NOMO-1 (cell line): ENCODE results near the gene ZSWIM5.
"Not testable (repeated sequence)": the region's sequence is repeated elsewhere in the genome, so short reads cannot be mapped to it uniquely, and the experiment has no call there.

Experiments used
- DNase-seq, 2 experiments: peaks; one replicate each; lab custom pipeline; 2025; ENCODE audit not compliant: unreplicated experiment in 2 of 2; lab: John Stamatoyannopoulos, UW

ZSWIM5 gene

DNA sequence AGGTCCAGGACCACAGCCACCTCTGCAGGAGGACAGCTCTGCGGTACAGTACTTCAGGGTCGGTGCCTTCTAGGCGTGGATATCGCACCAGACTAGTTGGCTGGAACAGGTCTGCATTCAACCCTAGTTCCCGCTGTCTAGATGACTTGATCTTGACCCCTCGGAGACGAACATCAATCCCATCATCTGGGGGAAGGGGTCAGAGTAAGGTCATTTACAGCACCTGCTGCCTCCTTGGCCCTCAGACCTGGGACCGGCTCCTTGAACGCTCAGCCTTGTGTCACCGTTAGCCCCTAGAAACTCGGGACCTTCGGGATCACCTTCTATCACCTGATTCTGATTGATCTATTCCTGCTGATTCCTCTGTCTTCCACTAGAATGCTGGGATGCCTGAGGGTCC, 197.9 kb downstream of the ZSWIM5 start:
- no peak for DNase-seq

DNA sequence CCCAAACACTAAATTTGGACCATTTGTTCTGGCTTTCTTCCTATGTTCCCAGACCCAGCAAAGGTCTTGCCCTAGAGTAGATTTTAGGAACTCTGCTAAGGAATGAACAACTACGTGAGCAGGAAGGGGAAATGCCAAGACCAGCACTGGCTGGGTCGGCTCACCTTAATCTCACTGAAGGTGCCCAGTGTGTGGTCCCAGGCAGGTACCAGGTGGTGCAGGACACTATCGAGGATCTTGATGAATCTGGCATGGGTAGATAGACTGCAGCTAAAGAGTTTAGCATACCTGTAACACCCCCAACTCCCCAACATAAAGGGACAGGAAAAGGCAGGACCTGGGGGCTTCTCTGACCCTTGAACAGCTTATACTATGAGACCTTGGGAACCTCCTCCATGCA, 198.3 kb downstream of the ZSWIM5 start:
- DNase-seq, result no peak

DNA sequence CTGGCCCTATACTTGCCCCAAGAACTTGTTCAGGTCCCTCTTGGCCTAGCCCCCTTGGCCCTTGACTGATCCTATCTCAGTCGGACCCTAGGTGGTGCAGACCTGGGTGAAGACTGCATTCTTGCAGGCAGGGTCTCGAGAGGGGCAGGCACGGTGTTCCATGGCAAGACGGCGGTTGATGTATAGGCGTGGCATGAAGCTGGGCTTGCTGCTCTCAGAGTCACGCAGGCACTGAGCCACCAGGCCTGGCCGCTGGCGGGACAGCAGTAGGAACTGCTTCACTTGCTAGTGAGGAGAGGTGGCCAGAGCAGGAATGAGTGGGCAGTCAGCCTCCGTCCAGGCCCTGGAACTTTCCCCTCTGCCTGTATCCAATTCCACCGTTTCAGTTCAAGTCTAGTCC, 199.1 kb downstream of the ZSWIM5 start:
- DNase-seq, result no peak

DNA sequence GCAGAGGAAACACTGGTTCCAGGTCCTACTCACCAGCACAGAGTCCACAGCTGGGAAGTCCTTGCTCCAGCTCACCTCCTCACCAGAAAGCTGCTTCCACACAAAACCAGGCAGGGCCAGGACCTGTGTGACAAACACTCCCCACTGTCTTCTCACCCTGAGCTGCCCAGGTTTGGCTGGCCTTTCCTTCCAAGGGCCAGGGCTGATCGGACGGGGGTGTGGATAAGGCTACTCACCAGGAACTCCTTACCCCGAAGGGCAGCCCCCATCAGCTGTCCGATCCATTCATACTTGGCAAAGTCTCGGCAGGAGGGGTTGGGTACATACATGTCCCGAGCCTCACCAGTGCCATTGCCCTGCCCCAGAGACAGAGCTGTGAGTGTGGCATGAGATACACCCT, 200.6 kb downstream of the ZSWIM5 start:
- no peak for DNase-seq

DNA sequence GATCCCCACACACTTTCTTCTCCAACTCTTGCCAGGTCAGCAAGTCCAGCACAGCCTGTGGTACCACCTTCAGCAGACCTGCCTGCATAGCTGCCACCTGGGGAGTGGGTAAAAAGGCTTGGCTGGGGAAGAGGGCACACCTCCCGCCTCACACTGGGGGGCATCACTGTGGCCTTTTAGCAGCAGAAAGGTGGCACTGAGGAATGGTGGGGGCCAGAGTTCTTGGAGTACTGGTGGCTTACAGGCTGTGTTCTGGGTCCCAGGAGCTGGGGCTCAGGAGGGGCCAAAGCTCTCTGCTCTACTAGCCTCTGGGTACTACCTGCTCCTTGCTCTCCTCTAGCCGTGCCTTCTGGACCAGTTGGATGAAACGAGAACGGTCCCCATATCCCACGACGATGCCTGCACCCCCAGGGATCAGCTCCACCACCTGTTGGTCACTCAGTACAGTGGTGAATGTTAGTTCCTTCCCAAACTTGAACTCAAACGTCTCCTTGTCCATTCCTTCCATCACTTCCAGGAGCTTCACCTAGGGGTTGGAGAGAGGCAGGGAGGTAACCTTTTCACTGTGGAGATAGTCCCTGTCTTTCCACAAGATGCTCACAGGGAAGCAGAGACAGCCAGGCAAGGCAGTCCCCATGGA, 202.0 kb downstream of the ZSWIM5 start:
- no peak for DNase-seq

DNA sequence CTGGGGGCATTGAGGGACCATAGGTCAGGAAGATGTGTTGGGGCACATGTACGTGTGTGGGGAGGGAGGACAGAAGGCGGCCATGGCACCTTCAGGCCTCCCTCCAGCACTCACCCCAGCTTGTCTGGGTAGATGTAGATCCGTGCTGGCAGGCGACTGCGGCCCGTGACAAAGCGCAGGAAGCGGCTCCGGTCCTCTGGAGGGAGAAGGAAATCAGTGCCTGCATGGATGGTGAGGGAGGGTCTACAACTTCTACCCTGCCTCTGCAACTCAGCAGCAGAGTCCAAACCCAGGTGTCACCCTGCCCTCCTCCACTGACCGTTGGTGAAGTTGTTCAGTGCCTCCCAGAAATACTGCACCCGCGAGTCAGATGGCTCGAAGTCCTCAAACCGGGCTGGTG, 202.7 kb downstream of the ZSWIM5 start:
- no peak for DNase-seq

DNA sequence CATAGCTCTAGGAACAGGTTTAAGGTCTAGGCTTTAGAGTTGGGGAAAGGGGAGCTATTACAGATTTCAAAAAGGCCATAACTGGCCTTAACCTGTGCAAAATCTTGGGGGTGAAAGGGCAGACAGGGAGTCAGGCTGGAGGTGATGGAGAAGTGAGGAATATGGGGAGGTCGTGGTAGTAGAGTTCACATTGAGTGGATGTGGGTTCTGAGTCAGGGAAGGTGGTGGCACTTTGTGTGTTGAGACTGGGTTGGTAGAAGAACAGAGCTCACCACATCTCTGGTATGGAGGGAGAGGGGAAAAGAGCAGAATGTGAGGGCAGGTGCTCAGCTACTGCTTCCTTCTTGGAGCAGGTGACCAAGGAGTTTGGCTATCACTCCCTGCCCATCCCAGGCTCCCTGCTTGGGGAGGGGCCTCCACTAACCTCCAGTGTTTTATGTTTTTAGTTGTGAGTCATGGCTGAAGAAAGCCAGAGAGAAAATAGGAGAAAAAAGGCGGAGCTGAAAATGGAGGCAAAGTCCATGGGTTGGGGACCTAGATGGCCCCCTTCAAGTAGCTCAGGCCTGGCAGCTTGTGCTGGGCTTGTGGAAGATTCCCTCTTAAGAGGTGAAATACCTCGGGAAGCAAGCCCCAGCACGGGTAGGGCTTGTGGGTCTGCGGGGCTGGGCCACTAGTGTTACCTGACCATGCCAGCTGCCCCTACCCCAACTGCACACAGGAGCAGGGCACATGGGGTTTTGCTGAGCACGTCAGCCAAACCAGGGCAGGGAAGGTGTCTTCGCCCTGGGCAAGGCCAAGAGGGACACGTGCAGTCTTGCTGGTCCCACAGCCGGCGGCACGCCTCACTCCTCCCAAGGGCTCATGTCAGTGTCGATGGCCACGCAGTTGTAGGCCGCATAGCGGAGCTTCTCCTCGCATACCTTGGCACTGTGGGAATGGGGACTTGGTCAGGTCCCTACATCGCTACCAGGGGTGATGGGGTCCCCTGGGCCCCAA, 203.5 kb downstream of the ZSWIM5 start:
- DNase-seq, result no peak

DNA sequence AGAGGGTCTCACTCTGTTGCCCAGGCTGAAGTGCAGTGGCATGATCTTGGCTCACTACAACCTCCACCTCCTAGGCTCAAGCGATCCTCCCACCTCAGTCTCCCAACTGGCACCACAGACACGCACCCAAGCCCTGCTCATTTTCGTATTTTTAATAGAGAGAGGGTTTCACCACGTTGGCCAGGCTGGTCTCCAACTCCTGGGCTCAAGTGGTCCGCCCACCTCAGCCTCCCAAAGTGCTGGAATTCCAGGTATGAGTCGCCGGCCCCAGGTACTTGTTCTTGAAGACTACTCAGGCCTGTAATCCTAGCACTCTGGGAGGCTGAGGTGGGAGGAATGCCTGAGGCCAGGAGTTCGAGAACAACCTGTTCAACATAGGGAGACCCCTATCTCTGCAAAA, 204.8 kb downstream of the ZSWIM5 start:
- DNase-seq, result not testable (repeated sequence)

DNA sequence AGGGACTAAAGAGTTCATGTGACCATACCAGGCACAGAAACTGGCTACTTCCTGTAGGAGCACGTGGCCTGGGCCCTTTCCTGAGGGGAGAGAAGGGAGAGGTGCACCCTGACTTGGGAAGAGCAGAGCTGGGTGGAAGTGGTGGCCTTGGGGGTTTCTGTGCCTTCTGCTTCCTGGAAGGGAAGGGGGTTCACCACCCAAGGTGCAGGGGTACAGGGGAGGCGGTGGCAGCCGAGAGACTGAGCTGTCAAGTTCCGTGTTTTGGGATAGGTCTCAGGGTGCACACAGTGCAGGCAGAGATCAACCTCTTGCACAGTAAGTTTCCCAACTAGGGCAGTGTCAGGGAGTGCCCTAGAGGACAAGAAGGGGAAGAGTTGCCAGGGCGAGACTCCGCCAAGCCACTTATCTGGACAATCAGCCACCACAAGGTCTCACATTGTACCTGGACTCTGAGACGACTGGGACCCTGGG, 205.4 kb downstream of the ZSWIM5 start:
- no peak for DNase-seq

DNA sequence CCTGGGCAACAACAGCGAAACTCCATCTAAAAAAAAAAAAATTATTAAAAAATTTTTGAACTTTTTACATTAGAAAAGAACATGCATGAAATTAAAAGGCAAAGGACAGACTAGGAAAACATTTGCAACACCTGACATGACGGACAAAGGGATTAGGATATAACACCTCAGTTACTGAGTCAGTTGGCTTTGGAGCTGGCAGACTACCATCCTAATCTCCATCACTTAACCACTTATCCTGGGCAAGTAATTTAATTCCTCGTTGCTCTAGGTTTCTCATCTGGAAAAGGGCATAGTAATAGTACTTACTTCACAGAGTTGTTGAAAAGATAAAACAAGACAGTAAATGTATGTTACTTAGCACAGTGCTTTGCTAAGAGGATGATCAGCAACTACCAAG, 207.2 kb downstream of the ZSWIM5 start:
- DNase-seq, result no peak

DNA sequence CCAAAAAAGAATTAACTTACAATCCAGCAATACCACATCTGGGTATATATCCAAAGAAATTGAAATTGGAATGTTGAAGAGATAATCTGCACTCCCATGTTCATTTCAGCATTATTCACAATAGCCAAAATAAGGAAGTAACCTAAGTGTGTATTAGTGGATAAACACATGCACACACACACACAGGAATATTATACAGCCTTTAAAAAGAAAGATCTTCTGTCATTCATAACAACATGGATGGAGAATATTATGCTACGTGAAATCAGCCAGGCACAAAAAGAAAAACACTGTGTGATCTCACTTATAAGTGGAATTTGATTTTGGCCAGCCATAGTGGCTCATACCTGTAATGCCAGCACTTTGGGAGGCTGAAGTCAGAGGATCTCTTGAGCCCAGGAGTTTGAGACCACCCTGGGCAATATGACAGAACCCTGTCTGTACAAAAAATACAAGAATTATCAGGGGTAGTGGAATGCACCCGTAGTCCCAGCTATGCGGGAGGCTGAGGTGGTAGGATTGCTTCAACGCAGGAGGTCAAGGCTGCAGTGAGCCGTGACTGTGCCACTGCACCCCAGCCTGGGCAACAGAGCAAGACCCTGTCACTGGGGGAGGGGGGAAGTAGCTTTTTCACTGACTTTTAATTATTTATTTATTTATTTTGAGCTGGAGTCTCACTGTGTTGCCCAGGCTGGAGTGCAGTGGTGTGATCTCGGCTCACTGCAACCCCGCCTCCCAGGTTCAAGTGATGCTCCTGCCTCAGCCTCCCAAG, 210.8 kb downstream of the ZSWIM5 start:
- DNase-seq, result no peak

DNA sequence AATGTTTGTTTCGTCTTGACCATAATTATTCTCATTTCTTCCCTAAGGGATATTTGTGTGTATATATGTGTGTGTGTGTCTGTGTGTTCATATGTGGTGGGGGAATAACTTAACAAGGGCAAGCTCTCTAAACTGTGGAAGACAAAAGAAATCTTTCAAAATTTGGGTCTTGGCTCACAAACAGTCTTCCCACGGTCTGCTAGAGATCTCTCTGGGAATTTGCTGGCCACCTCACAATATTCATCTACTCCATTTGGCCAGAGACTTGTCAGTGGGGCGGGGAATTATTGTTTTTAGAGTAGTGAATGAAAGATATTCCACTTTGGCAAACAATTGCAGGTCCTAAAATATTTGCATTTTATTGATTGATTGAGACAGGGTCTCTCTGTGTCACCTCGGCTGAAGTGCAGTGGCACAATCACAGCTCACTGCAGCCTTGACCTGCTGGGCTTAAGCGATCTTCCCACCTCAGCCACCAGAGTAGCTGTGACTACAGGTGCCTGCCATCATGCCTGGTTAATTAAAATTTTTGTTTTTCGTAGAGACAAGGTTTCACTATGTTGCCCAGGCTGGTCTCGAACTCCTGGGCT, 212.0 kb downstream of the ZSWIM5 start:
- DNase-seq, result no peak

DNA sequence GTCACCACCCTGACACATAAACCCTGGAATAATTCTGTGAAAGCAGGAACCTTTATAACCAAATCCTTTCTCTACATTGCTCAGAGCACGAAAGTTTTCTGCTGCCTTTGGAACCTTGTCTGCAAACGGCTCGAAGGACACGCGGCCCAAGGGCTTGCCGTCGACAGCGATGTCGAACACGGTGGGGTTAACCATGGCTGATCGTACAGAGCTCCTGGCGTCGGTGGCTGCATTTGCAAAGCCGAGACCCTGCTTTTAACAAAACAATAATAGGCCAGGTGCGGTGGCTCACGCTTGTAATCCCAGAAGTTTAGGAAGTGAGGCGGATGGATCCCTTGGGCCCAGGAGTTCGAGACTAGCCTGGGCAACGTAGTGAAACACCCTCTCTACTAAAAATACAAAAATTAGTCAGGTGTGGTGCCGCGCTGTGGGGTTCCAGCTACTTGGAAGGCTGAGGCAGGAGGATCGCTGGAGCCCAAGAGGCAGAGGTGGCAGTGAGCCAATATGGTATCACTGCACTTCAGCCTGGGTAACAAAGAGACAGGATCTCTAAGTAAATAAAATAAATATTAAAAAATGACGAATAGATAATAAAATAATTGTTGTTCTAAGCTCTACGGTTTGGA, 217.8 kb downstream of the ZSWIM5 start:
- no peak for DNase-seq

DNA sequence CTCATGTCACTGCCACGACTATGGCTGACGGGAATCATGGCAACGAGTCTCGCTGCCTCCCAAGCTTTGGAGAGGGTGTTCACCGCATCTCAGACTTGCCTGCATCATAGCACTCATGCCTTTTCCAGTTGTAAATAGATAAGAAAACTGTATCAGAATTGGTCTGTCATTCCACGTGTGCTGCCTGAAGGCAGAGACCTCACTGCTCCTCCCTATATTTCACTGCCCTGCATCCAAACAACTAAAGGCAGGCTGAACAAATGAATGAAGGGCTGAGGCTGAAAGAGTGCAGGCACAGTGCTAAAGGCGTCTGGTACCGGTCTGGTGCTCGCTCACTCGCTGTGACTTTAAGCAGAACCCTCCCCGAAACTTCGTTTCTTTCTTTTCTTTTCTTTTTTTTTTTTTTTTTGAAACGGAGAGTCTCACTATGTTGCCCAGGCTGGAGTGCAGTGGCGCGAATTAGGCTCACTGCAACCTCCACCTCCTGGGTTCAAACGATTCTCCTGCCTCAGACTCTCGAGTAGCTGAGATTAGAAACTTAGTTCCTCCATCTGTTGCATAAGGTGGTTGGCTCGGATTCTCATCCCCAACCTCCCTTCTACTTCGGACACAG, 220.6 kb downstream of the ZSWIM5 start:
- peak; percentile 43 to 75 for DNase-seq

DNA sequence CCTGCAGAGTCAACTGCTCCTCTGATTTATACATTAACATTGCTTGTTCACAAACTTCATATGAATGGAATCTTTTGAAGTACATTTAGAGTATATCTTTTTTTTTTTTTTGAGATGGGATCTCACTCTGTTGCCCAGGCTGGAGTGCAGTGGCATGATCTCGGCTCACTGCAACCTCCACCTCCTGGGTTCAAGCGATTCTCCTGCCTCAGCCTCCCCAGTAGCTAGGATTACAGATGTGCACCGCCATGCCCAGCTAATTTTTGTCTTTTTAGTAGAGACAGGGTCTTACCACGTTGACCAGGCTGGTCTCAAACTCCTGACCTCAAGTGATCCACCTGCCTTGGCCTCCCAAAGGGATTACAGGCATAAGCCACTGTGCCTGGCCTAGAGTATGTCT, 229.0 kb downstream of the ZSWIM5 start:
- DNase-seq, result not testable (repeated sequence)

DNA sequence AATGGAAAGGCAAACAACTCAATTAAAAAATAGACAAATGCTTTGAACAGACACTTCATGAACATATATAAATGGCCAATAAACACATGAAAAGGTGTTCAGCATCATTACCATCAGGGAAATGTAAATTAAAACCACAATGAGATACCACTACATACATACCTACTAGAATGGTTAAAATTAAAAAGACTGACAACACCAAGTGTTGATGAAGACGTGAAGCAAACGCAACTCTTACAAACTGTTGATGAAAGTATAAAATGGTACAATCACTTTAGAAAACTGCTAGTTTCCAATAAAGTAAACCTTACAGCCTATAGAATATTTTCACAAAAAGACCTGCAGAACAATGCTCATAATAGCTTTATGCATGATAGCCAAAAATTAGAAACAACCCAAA, 230.2 kb downstream of the ZSWIM5 start:
- no peak for DNase-seq

DNA sequence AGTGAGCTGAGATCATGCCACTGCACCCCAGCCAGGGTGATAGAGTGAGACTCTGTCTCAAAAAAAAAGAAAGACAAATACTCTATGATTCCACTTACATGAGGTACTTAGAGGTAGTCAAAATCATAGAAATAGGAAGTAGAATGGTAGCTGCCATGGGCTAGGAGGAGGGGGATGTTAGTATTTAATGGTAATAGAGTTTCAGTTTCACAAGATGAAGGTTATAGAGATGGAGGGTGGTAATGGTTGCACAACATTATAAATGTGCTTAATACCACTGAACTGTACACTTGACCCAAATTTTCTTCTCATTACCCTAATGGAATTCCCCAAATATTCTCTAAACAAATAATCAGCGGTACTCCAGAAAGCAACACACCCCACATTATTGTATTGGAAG, 232.8 kb downstream of the ZSWIM5 start:
- peak; percentile 20 to 57 for DNase-seq

DNA sequence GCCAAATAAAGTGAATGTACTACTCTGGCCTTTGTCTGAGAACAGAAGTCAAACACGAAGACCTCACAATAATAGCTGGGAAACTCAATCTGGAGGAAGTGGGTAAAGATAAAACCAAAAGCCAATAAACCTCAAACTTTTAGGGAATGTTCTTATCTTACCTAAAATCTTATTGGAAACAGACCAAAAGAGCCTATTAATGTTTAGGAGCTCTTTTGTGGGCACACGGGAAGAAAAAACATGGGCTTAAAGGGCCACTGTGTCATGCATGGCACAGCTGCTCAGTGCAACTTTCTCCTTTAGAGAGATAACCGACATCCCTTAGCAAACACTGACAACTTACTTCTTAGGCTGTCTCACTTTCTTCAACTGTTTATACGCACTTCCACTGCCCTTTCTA, 236.1 kb downstream of the ZSWIM5 start:
- no peak for DNase-seq
